ENCODE data around the gene SORCS2.

DNA sequence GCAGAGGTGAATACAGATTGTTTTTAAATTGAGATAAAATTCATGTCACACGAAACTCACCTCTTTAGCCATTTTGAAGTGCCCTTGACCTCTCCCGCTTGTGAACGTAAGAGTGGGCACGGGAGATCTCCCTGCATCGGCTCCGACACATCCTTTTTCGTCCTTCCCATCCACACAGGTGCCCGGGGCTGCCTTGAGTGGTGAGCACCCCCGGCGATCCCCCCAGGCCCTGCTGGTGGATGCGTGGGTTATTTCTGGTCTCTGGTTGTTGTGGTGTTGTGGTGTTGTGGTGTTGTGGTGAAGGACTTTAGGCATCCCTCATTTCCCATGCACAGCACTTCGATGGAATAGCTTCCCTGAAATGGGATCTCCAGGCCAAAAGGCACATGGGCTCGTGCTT lies 196.3 kb downstream of the SORCS2 start:
- TF ChIP-seq, protein P1, sequence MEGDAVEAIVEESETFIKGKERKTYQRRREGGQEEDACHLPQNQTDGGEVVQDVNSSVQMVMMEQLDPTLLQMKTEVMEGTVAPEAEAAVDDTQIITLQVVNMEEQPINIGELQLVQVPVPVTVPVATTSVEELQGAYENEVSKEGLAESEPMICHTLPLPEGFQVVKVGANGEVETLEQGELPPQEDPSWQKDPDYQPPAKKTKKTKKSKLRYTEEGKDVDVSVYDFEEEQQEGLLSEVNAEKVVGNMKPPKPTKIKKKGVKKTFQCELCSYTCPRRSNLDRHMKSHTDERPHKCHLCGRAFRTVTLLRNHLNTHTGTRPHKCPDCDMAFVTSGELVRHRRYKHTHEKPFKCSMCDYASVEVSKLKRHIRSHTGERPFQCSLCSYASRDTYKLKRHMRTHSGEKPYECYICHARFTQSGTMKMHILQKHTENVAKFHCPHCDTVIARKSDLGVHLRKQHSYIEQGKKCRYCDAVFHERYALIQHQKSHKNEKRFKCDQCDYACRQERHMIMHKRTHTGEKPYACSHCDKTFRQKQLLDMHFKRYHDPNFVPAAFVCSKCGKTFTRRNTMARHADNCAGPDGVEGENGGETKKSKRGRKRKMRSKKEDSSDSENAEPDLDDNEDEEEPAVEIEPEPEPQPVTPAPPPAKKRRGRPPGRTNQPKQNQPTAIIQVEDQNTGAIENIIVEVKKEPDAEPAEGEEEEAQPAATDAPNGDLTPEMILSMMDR (IDR thresholded peaks at IDR 0.05): no peak
- no peak for TF ChIP-seq POLR2A (IDR thresholded peaks at IDR 0.05)

Measured in Peyer's patch (tissue), 4 donors.